Naive thymus-derived CD8-positive, alpha-beta T cell (primary cell): Measurements from ENCODE around the gene SUSD6. TPM values are rescaled to one million over a fixed set of nuclear protein-coding genes. Genes with fewer than 3 reads are reported as not detected.

ENCODE experiments used
- ATAC-seq, 2 donors: fragments of 150-1000 bp; cut with Tn5 transposase in 1 of 2; sonication (Bioruptor Pico), chemical (Tn5 transposase) in 1 of 2; 1 replicate in 1 of 2; 2 replicates in 1 of 2; pipeline ENCODE4 v1.10.0; 2021; ENCODE audit warnings: mild to moderate bottlenecking in 2 of 2, moderate library complexity in 2 of 2
- POLR2A ChIA-PET: fragments of 350-600 bp; sonication (Branson Sonifier 250); formaldehyde crosslinking; loops from one replicate; lab custom pipeline; 2021; ENCODE audit warnings: antibody characterized with exemption; lab: Charles Lee
- DNase-seq, 10 donors: peaks; one replicate each; pipeline versions ENCODE4 v3.0.0 to v3.0.0-alpha.2; 2020 to 2022
- H3K27ac Mint-ChIP-seq, 10 donors: one replicate each; pipeline ENCODE4 v1.8.0; 2020 to 2022; ENCODE audit warnings: mild to moderate bottlenecking in 10 of 10, mixed read lengths in 10 of 10, moderate library complexity in 4 of 10, inconsistent platforms in 1 of 10
- H3K27me3 Mint-ChIP-seq, 5 donors: one replicate each; pipeline ENCODE4 v1.8.0; 2021 to 2022; ENCODE audit warnings: mixed read lengths in 5 of 5
- H3K36me3 Mint-ChIP-seq, 3 donors: one replicate each; pipeline ENCODE4 v1.8.0; 2020 to 2022; ENCODE audit warnings: mixed read lengths in 3 of 3, mild to moderate bottlenecking in 2 of 3, inconsistent platforms in 1 of 3
- H3K4me1 Mint-ChIP-seq, 4 donors: one replicate each; pipeline ENCODE4 v1.8.0; 2021 to 2022; ENCODE audit warnings: mixed read lengths in 4 of 4
- H3K4me3 Mint-ChIP-seq, 10 donors: one replicate each; pipeline ENCODE4 v1.8.0; 2020 to 2022; ENCODE audit warnings: mild to moderate bottlenecking in 10 of 10, mixed read lengths in 10 of 10, moderate library complexity in 6 of 10, inconsistent platforms in 1 of 10
- H3K9me3 Mint-ChIP-seq, 9 donors: one replicate each; pipeline ENCODE4 v1.8.0; 2020 to 2022; ENCODE audit warnings: mixed read lengths in 9 of 9, mild to moderate bottlenecking in 3 of 9, inconsistent platforms in 1 of 9, moderate library complexity in 1 of 9
- polyA plus RNA-seq, 3 donors: library from polyadenylated mRNA; unstranded; fragments of 300-500 nt; fragmentation: Illumina TruSeq; gene quantifications; one replicate each; pipeline ENCODE4 v1.2.3, GENCODE V29; 2021
- total RNA-seq, 8 experiments: library from RNA in 2 of 8; stranded (reverse) in 2 of 8; gene quantifications; one replicate each; pipeline ENCODE4 v1.2.3 and lab custom pipeline; 2021 to 2026

The SUSD6 gene
- total and polyA plus RNA-seq, 5 experiments from 2014 or later: 4.5 to 38.8 (median 6.8) TPM

- no peak overlapping the region for H3K4me3 Mint-ChIP-seq
- ATAC-seq: no peak
- peaks cover 0 to 50% (median 17%) of the 10 kb centered on the region in 3 donors for H3K36me3 Mint-ChIP-seq
These were observed 47.4 kb downstream of the SUSD6 start for GRCh38 chr14:69658664-69659261.

DNA sequence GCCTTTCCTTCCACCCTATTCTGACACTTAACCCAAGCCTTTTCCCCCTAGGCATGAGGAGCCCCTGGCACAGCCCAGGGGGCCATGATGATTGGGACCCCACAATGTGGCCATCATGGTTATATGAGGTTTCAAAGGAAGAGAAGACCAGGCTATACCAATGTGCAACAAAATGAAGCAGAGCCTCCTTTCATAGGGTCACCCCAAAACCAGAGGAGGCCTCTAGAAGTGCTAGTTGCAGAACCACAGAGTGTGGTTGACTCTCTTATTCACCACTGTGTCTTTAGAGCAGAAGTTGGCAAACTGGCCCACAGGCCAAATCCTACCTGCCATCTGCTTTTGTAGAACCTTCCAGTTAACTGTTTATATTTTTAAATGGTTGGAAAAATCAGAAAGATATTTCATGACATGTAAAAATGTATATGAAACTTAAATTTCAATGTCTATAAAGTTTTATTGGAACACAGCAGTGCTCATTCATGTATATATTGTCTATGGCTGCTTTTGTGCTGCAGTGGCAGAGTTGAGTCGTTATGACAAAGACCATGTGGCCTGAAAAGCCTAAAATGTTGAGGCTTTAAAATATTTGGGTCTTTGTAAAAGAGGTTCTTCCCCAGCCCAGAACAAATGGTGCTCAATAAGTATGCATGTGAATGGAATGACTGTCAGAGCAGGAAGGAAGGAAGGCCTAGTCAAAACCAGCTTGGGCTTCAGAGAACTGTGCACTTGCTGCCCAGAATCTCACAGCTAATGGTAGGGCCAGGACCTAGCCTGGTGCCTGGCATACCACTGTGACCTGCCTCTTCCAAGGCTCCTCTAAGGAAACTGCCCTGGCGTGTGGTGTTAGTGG is 49.2 kb downstream of the SUSD6 start:
- Mint-ChIP-seq H3K4me3 (no peak overlapping the region), H3K27ac (peak overlapping the region in 6 of 10 donors; percentile 7 to 79 (median 31))
- no peak for ATAC-seq

More at GRCh38 chr14:69658664-69659261, 47.4 kb downstream of the SUSD6 start:
- Mint-ChIP-seq H3K4me1 (peaks cover 43 to 82% (median 80%) of the 10 kb centered on the region in 4 donors), H3K9me3 (no peaks in the 10 kb centered on the region), H3K27me3 (no peaks in the 10 kb centered on the region), H3K27ac (peak overlapping the region in 5 of 10 donors; percentile 3 to 53 (median 30))
- POLR2A ChIA-PET: no interaction called here
- DNase-seq: no peak

DNA sequence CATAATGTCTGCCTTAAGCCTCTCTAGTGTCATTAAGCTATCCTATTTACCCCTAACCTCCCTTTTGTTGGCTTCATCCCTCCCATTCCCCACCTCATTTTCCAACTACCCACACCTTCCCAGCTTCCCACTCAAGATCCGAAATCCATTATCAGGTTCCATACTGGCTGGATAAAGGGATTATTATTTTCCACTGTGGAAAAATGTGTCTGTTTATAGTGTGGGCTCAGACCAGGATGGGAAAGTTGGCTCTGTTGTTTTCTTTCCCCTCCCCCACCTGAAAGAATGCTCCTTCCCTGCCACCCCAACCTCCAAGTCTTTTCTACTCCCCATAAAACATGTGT is 49.8 kb downstream of the SUSD6 start:
- POLR2A ChIA-PET: no interaction called here
- H3K9me3 Mint-ChIP-seq: no peaks in the 10 kb centered on the region
- H3K4me3 Mint-ChIP-seq: no peak overlapping the region
- H3K27ac Mint-ChIP-seq: peak overlapping the region in 2 of 10 donors; percentile 23 to 64
- no peaks in the 10 kb centered on the region for H3K27me3 Mint-ChIP-seq
- DNase-seq (no peak), ATAC-seq (no peak)
- peaks cover 0 to 49% (median 23%) of the 10 kb centered on the region in 3 donors for H3K36me3 Mint-ChIP-seq
- peaks cover 41 to 88% (median 84%) of the 10 kb centered on the region in 4 donors for H3K4me1 Mint-ChIP-seq

More for the DNA sequence above, 49.2 kb downstream of the SUSD6 start:
- Mint-ChIP-seq H3K4me1 (peaks cover 43 to 88% (median 83%) of the 10 kb centered on the region in 4 donors), H3K9me3 (no peaks in the 10 kb centered on the region), H3K36me3 (peaks cover 0 to 51% (median 23%) of the 10 kb centered on the region in 3 donors), H3K27me3 (no peaks in the 10 kb centered on the region)
- DNase-seq: no peak
- POLR2A ChIA-PET: no interaction called here

- no peak for DNase-seq
- Mint-ChIP-seq H3K36me3 (peaks cover 8 to 55% (median 24%) of the 10 kb centered on the region in 3 donors), H3K27ac (peak overlapping the region in 8 of 10 donors; percentile 15 to 85 (median 46)), H3K27me3 (no peaks in the 10 kb centered on the region), H3K4me1 (peaks cover 44 to 92% (median 86%) of the 10 kb centered on the region in 4 donors), H3K4me3 (no peak overlapping the region), H3K9me3 (peaks cover 0 to 2% (median 0%) of the 10 kb centered on the region in 9 donors)
- ATAC-seq: no peak
- POLR2A ChIA-PET: interaction anchor here (1.0 kb wide), 1 partner anchor 52 kb away, joined by 4 read pairs; the partner anchor contains the start of gene SUSD6
These were observed 51.4 kb downstream of the SUSD6 start for GRCh38 chr14:69662636-69663299.

- ATAC-seq (no peak), DNase-seq (no peak)
- Mint-ChIP-seq H3K27ac (peak overlapping the region in 5 of 10 donors; percentile 20 to 85 (median 61)), H3K36me3 (peaks cover 9 to 55% (median 26%) of the 10 kb centered on the region in 3 donors), H3K9me3 (peaks cover 0 to 5% (median 0%) of the 10 kb centered on the region in 9 donors), H3K4me3 (no peak overlapping the region), H3K4me1 (peaks cover 45 to 92% (median 86%) of the 10 kb centered on the region in 4 donors), H3K27me3 (no peaks in the 10 kb centered on the region)
- POLR2A ChIA-PET: interaction anchor here (1.0 kb wide), 1 partner anchor 52 kb away, joined by 4 read pairs; the partner anchor contains the start of gene SUSD6
These were observed 51.9 kb downstream of the SUSD6 start for GRCh38 chr14:69663300-69663643.

GRCh38 chr14:69664265-69664664 is 52.9 kb downstream of the SUSD6 start:
- DNase-seq: no peak
- Mint-ChIP-seq H3K4me1 (peaks cover 46 to 93% (median 89%) of the 10 kb centered on the region in 4 donors), H3K27ac (peak overlapping the region in 5 of 10 donors; percentile 10 to 79 (median 38)), H3K4me3 (no peak overlapping the region), H3K36me3 (peaks cover 11 to 50% (median 22%) of the 10 kb centered on the region in 3 donors), H3K9me3 (peaks cover 0 to 5% (median 0%) of the 10 kb centered on the region in 9 donors), H3K27me3 (no peaks in the 10 kb centered on the region)
- no peak for ATAC-seq
- POLR2A ChIA-PET: no interaction called here

DNA sequence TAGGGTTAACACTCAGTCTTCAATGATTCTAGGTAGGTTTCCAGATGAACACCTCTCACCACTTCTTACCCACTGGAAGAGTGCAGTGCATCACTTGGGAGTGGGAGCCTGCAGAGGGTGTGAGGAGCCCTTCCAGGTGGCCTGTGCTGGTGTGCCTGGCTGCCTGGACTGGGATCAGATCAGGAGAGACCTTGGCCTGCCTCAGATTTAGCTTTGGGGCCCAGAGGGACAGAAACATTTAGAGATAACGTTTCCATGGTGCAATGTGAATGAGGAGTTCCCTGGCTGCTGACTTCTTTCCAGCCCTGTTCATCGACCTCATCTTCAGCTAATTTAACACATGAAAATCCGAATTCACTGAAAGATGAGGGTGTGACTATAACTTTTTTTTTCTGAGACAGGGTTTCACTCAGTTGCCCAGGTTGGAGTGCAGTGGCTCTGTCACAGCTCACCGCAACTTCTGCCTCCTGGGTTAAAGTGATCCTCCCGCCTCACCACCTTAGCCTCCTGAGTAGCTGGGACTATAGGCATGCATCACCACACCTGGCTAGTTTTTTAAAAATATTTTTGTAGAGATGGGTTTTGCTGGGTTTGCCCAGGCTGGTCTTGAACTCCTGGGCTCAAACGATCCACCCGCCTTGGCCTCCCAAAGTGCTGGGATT is 53.6 kb downstream of the SUSD6 start:
- Mint-ChIP-seq H3K9me3 (peaks cover 0 to 5% (median 0%) of the 10 kb centered on the region in 9 donors), H3K4me3 (no peak overlapping the region), H3K36me3 (peaks cover 13 to 42% (median 17%) of the 10 kb centered on the region in 3 donors), H3K27ac (peak overlapping the region in 7 of 10 donors; percentile 9 to 95 (median 42)), H3K27me3 (no peaks in the 10 kb centered on the region), H3K4me1 (peaks cover 53 to 96% (median 90%) of the 10 kb centered on the region in 4 donors)
- POLR2A ChIA-PET: no interaction called here
- no peak for DNase-seq
- no peak for ATAC-seq

DNA sequence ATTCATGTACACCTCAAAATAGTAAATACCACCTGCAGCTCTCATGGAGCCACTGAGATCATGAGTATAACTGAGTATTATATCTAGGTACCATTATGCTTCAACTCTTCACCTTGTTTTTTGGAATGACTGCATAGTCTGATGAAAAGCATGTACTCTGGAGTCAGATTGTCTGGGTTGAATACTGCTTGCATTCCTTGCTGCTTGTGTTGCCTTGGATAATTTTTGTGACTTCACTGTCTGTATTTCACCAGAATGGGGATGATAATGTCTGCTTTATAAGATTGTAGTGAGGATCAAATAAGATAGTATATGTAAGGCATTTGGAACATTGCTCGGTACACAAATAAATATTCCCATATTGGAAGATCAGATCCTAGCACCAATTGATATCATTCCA is 54.2 kb downstream of the SUSD6 start:
- no peak overlapping the region for H3K4me3 Mint-ChIP-seq
- H3K27me3 Mint-ChIP-seq: no peaks in the 10 kb centered on the region
- peaks cover 56 to 96% (median 91%) of the 10 kb centered on the region in 4 donors for H3K4me1 Mint-ChIP-seq
- peaks cover 0 to 5% (median 0%) of the 10 kb centered on the region in 9 donors for H3K9me3 Mint-ChIP-seq
- no peak for ATAC-seq
- H3K27ac Mint-ChIP-seq: peak overlapping the region in 4 of 10 donors; percentile 38 to 95 (median 41)
- no peak for DNase-seq
- peaks cover 13 to 40% (median 13%) of the 10 kb centered on the region in 3 donors for H3K36me3 Mint-ChIP-seq
- POLR2A ChIA-PET: no interaction called here

GRCh38 chr14:69666112-69666511 is 54.7 kb downstream of the SUSD6 start:
- peaks cover 13 to 40% (median 13%) of the 10 kb centered on the region in 3 donors for H3K36me3 Mint-ChIP-seq
- peaks cover 0 to 5% (median 0%) of the 10 kb centered on the region in 9 donors for H3K9me3 Mint-ChIP-seq
- DNase-seq: no peak
- no peaks in the 10 kb centered on the region for H3K27me3 Mint-ChIP-seq
- no peak for ATAC-seq
- peak overlapping the region in 4 of 10 donors; percentile 47 to 95 (median 70) for H3K27ac Mint-ChIP-seq
- H3K4me3 Mint-ChIP-seq: no peak overlapping the region
- POLR2A ChIA-PET: no interaction called here
- peaks cover 56 to 96% (median 91%) of the 10 kb centered on the region in 4 donors for H3K4me1 Mint-ChIP-seq

DNA sequence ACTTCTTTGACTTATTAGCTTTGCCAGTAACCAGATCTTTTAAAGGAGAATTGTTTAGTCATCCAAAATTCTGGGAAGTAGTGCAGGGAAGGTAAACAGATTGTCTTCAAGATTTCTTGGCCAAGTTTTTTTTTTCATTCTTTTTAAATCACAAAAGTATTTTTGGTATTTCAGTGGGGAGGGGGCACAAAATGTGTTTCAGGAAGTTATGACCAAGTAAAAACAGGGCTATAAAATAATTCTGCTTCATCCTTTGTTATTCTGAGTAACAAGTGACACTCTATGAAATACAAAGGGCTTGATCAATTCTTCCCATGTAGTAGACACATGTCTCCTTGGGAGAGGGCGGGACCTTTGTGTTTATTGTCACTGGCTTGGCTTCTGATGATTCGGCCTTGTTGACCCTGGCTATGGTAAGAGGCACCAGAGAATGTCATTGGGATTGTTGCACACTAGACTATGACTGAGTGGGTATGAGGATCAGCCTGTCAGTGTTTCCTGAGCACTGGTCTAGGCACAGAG is 55.4 kb downstream of the SUSD6 start:
- no peaks in the 10 kb centered on the region for H3K27me3 Mint-ChIP-seq
- peak overlapping the region in 9 of 10 donors; percentile 26 to 95 (median 77) for H3K27ac Mint-ChIP-seq
- DNase-seq (no peak), ATAC-seq (no peak)
- peak overlapping the region in 8 of 10 donors; percentile 12 to 65 (median 31) for H3K4me3 Mint-ChIP-seq
- peaks cover 0 to 5% (median 0%) of the 10 kb centered on the region in 9 donors for H3K9me3 Mint-ChIP-seq
- peaks cover 13 to 36% (median 13%) of the 10 kb centered on the region in 3 donors for H3K36me3 Mint-ChIP-seq
- peaks cover 60 to 96% (median 91%) of the 10 kb centered on the region in 4 donors for H3K4me1 Mint-ChIP-seq
- POLR2A ChIA-PET: no interaction called here

GRCh38 chr14:69667938-69668335 is 56.5 kb downstream of the SUSD6 start:
- no peak for DNase-seq
- Mint-ChIP-seq H3K27me3 (no peaks in the 10 kb centered on the region), H3K4me1 (peaks cover 62 to 97% (median 92%) of the 10 kb centered on the region in 4 donors), H3K36me3 (peaks cover 13 to 31% (median 13%) of the 10 kb centered on the region in 3 donors), H3K27ac (peak overlapping the region; percentile 8 to 95 (median 70)), H3K4me3 (peak overlapping the region; percentile 1 to 75 (median 51)), H3K9me3 (peaks cover 0 to 5% (median 0%) of the 10 kb centered on the region in 9 donors)
- POLR2A ChIA-PET: interaction anchor here (0.7 kb wide), 1 partner anchor 39 kb away, joined by 8 read pairs; no protein-coding TSS in a partner anchor
- ATAC-seq: no peak
